ENCODE data around the gene MTNR1A. TPM values are rescaled to one million over a fixed set of nuclear protein-coding genes. Genes with fewer than 3 reads are reported as not detected.

The MTNR1A gene
- total and polyA plus RNA-seq, 7 donors = not detected

GRCh38 chr4:186501554-186501953 lies 53.8 kb downstream of the MTNR1A start:
- intact Hi-C loops (cut with DNase I) = no loop called here
- no peaks in the 10 kb centered on the region for H3K4me1 ChIP-seq
- DNase-seq (no peak), ATAC-seq (no peak)
- no peak for TF ChIP-seq CTCF (IDR thresholded peaks at IDR 0.05)
- H3K4me3 ChIP-seq = no peak overlapping the region
- H3K9me3 ChIP-seq = no peaks in the 10 kb centered on the region
- WGBS, 3 donors = 80 to 82% (median 81%) methylated on average over 8 of the region's 8 CpGs
- H3K36me3 ChIP-seq (ENCODE audit: insufficient read depth in 1 of 2, low read depth in 1 of 2) = no peaks in the 10 kb centered on the region
- no peak overlapping the region for H3K27ac ChIP-seq
- no peaks in the 10 kb centered on the region for H3K27me3 ChIP-seq (ENCODE audit: insufficient read depth in 3 of 3, low read length in 2 of 3)

- intact Hi-C loops (cut with DNase I) = no loop called here
- Histone ChIP-seq H3K4me1 (no peaks in the 10 kb centered on the region), H3K4me3 (no peak overlapping the region), H3K27ac (no peak overlapping the region), H3K9me3 (no peaks in the 10 kb centered on the region), H3K27me3 (ENCODE audit: insufficient read depth in 3 of 3, low read length in 2 of 3) (no peaks in the 10 kb centered on the region), H3K36me3 (ENCODE audit: insufficient read depth in 1 of 2, low read depth in 1 of 2) (no peaks in the 10 kb centered on the region)
- 78 to 87% (median 86%) methylated on average over 39 of the region's 39 CpGs for WGBS, 3 donors
- ATAC-seq (no peak), DNase-seq (no peak)
- no peak for TF ChIP-seq CTCF (IDR thresholded peaks at IDR 0.05)
Measured at GRCh38 chr4:186500721-186501304, 54.6 kb downstream of the MTNR1A start.

- ATAC-seq = no peak
- H3K27me3 ChIP-seq (ENCODE audit: insufficient read depth in 3 of 3, low read length in 2 of 3) = peaks cover 0 to 2% (median 0%) of the 10 kb centered on the region in 3 donors
- intact Hi-C loops (cut with DNase I) = no loop called here
Measured at GRCh38 chr4:186499467-186499866, 55.9 kb downstream of the MTNR1A start.

GRCh38 chr4:186497043-186497442 lies 58.3 kb downstream of the MTNR1A start:
- ATAC-seq (no peak), DNase-seq (no peak)
- Histone ChIP-seq H3K36me3 (ENCODE audit: insufficient read depth in 1 of 2, low read depth in 1 of 2) (no peaks in the 10 kb centered on the region), H3K27me3 (ENCODE audit: insufficient read depth in 3 of 3, low read length in 2 of 3) (peaks cover 0 to 2% (median 0%) of the 10 kb centered on the region in 3 donors), H3K4me3 (no peak overlapping the region), H3K9me3 (no peaks in the 10 kb centered on the region), H3K27ac (no peak overlapping the region), H3K4me1 (no peaks in the 10 kb centered on the region)
- intact Hi-C loops (cut with DNase I) = no loop called here
- no peak for TF ChIP-seq CTCF (IDR thresholded peaks at IDR 0.05)
- 80 to 87% (median 84%) methylated on average over 8 of the region's 8 CpGs for WGBS, 3 donors

More at GRCh38 chr4:186499467-186499866, 55.9 kb downstream of the MTNR1A start:
- WGBS, 3 donors = 86 to 90% (median 87%) methylated on average over 4 of the region's 4 CpGs
- no peaks in the 10 kb centered on the region for H3K36me3 ChIP-seq (ENCODE audit: insufficient read depth in 1 of 2, low read depth in 1 of 2)
- H3K4me3 ChIP-seq = no peak overlapping the region
- H3K9me3 ChIP-seq = no peaks in the 10 kb centered on the region
- H3K4me1 ChIP-seq = no peaks in the 10 kb centered on the region
- H3K27ac ChIP-seq = no peak overlapping the region
- no peak for DNase-seq
- TF ChIP-seq CTCF (IDR thresholded peaks at IDR 0.05) = no peak

GRCh38 chr4:186494496-186494895 lies 60.9 kb downstream of the MTNR1A start:
- Histone ChIP-seq H3K9me3 (no peaks in the 10 kb centered on the region), H3K36me3 (ENCODE audit: insufficient read depth in 1 of 2, low read depth in 1 of 2) (no peaks in the 10 kb centered on the region), H3K4me1 (no peaks in the 10 kb centered on the region), H3K27ac (no peak overlapping the region), H3K4me3 (no peak overlapping the region), H3K27me3 (ENCODE audit: insufficient read depth in 3 of 3, low read length in 2 of 3) (peaks cover 0 to 2% (median 0%) of the 10 kb centered on the region in 3 donors)
- ATAC-seq (no peak), DNase-seq (no peak)
- intact Hi-C loops (cut with DNase I) = no loop called here
- WGBS, 3 donors = 90 to 92% (median 92%) methylated on average over 1 of the region's 1 CpG
- no peak for TF ChIP-seq CTCF (IDR thresholded peaks at IDR 0.05)
